Measurements from ENCODE around the gene COL5A2.

COL5A2 gene

GRCh38 chr2:189092936-189093335, 86.6 kb downstream of the COL5A2 start:
- Histone ChIP-seq H3K4me3 (ENCODE audit: low read length) (no peak overlapping the region), H3K4me1 (ENCODE audit: control insufficient read depth, low read depth, low read length) (no peaks in the 10 kb centered on the region), H3K27ac (ENCODE audit: low read length) (no peak overlapping the region), H3K9ac (ENCODE audit: low read length) (no peak overlapping the region), H3K9me3 (ENCODE audit: control insufficient read depth, low read depth, low read length) (no peaks in the 10 kb centered on the region), H3K27me3 (ENCODE audit: control insufficient read depth, insufficient read depth, low read length) (no peaks in the 10 kb centered on the region), H3K36me3 (ENCODE audit: control insufficient read depth, low read depth, low read length) (no peaks in the 10 kb centered on the region)

DNA sequence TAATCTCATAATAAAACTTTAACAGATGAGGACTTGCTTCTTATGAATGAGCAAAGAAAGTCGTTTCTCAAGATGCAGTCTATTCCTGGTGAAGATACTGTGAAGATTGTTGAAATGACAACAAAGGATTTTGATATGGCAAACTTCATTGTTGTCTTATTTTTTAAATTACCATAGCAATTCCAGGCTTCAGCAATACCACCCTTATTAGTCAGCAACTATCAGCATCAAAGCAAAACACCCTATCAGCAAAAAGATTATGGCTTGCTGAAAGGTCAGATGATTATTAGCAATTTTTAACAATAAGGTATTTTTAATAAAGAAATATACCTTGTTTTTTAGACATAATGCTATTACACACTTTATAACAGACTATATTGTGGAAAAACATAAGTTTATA, 88.3 kb downstream of the COL5A2 start:
- Histone ChIP-seq H3K36me3 (ENCODE audit: control insufficient read depth, low read depth, low read length) (no peaks in the 10 kb centered on the region), H3K9me3 (ENCODE audit: control insufficient read depth, low read depth, low read length) (no peaks in the 10 kb centered on the region), H3K27me3 (ENCODE audit: control insufficient read depth, insufficient read depth, low read length) (no peaks in the 10 kb centered on the region), H3K4me3 (ENCODE audit: low read length) (no peak overlapping the region), H3K4me1 (ENCODE audit: control insufficient read depth, low read depth, low read length) (no peaks in the 10 kb centered on the region), H3K27ac (ENCODE audit: low read length) (no peak overlapping the region), H3K9ac (ENCODE audit: low read length) (no peak overlapping the region)

DNA sequence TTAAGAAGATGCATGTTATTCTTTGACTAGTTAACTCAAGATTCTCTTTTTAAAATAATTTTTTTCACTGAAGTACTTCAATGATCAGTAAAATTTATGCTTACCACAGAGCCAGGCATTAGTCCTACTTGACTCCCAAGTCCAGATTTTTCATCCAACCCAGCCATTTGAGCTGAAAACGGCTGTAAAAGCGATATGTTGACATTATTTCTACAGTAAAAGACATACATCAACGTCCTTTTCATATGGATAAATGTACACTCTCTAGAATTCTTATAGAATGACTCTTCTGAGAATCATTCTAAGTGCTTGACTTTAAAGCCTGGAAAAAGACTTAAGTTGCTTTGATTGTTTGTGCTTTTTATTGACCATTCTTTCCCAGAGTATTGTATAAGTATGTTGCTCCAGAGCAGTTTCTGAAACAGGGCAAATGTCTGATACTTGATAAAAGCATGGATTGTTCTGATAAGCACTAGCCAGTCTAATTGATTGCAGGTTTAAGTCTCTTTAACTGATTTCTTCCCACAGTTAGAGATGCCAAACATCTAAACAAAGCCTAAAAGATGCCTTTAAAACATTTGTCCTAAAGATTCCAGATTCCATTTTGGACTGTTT, 90.9 kb downstream of the COL5A2 start:
- H3K9ac ChIP-seq (ENCODE audit: low read length) = no peak overlapping the region

GRCh38 chr2:189086710-189087109, 92.9 kb downstream of the COL5A2 start:
- H3K4me1 ChIP-seq (ENCODE audit: control insufficient read depth, low read depth, low read length) = no peaks in the 10 kb centered on the region
- H3K36me3 ChIP-seq (ENCODE audit: control insufficient read depth, low read depth, low read length) = no peaks in the 10 kb centered on the region
- no peak overlapping the region for H3K9ac ChIP-seq (ENCODE audit: low read length)
- no peaks in the 10 kb centered on the region for H3K9me3 ChIP-seq (ENCODE audit: control insufficient read depth, low read depth, low read length)
- H3K27me3 ChIP-seq (ENCODE audit: control insufficient read depth, insufficient read depth, low read length) = no peaks in the 10 kb centered on the region
- no peak overlapping the region for H3K27ac ChIP-seq (ENCODE audit: low read length)
- H3K4me3 ChIP-seq (ENCODE audit: low read length) = no peak overlapping the region

More for the DNA sequence above, 90.9 kb downstream of the COL5A2 start:
- Histone ChIP-seq H3K9me3 (ENCODE audit: control insufficient read depth, low read depth, low read length) (no peaks in the 10 kb centered on the region), H3K4me3 (ENCODE audit: low read length) (no peak overlapping the region), H3K27me3 (ENCODE audit: control insufficient read depth, insufficient read depth, low read length) (no peaks in the 10 kb centered on the region), H3K27ac (ENCODE audit: low read length) (no peak overlapping the region), H3K4me1 (ENCODE audit: control insufficient read depth, low read depth, low read length) (no peaks in the 10 kb centered on the region), H3K36me3 (ENCODE audit: control insufficient read depth, low read depth, low read length) (no peaks in the 10 kb centered on the region)

DNA sequence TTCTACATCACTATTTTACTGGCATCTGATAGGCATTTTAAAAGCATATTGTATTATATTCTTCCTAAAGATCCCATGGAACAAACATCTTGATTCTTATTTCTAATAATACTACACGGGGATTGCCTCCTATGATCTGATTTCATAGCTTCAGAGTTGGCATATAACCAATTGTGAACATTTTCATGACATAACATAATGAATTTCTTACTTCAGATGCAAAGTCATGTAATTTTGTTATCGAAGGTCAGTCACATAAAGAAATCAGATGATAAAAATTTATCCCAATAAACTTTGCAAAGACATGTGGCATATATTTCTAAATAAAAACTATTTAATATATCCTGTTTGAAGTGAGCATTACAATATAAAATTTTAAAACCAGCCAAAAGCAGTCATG, 93.3 kb downstream of the COL5A2 start:
- no peak overlapping the region for H3K4me3 ChIP-seq (ENCODE audit: low read length)
- H3K36me3 ChIP-seq (ENCODE audit: control insufficient read depth, low read depth, low read length) = no peaks in the 10 kb centered on the region
- H3K27ac ChIP-seq (ENCODE audit: low read length) = no peak overlapping the region
- H3K4me1 ChIP-seq (ENCODE audit: control insufficient read depth, low read depth, low read length) = no peaks in the 10 kb centered on the region
- H3K9ac ChIP-seq (ENCODE audit: low read length) = no peak overlapping the region
- no peaks in the 10 kb centered on the region for H3K9me3 ChIP-seq (ENCODE audit: control insufficient read depth, low read depth, low read length)
- H3K27me3 ChIP-seq (ENCODE audit: control insufficient read depth, insufficient read depth, low read length) = no peaks in the 10 kb centered on the region

- Histone ChIP-seq H3K4me3 (ENCODE audit: low read length) (no peak overlapping the region), H3K4me1 (ENCODE audit: control insufficient read depth, low read depth, low read length) (no peaks in the 10 kb centered on the region), H3K9ac (ENCODE audit: low read length) (no peak overlapping the region), H3K9me3 (ENCODE audit: control insufficient read depth, low read depth, low read length) (no peaks in the 10 kb centered on the region), H3K27ac (ENCODE audit: low read length) (no peak overlapping the region), H3K36me3 (ENCODE audit: control insufficient read depth, low read depth, low read length) (no peaks in the 10 kb centered on the region), H3K27me3 (ENCODE audit: control insufficient read depth, insufficient read depth, low read length) (no peaks in the 10 kb centered on the region)
Measured at GRCh38 chr2:189083606-189084005, 96.0 kb downstream of the COL5A2 start.

- Histone ChIP-seq H3K27me3 (ENCODE audit: control insufficient read depth, insufficient read depth, low read length) (no peaks in the 10 kb centered on the region), H3K36me3 (ENCODE audit: control insufficient read depth, low read depth, low read length) (no peaks in the 10 kb centered on the region), H3K4me1 (ENCODE audit: control insufficient read depth, low read depth, low read length) (no peaks in the 10 kb centered on the region), H3K27ac (ENCODE audit: low read length) (no peak overlapping the region), H3K9me3 (ENCODE audit: control insufficient read depth, low read depth, low read length) (no peaks in the 10 kb centered on the region), H3K4me3 (ENCODE audit: low read length) (no peak overlapping the region), H3K9ac (ENCODE audit: low read length) (no peak overlapping the region)
Measured at GRCh38 chr2:189083106-189083505, 96.5 kb downstream of the COL5A2 start.

DNA sequence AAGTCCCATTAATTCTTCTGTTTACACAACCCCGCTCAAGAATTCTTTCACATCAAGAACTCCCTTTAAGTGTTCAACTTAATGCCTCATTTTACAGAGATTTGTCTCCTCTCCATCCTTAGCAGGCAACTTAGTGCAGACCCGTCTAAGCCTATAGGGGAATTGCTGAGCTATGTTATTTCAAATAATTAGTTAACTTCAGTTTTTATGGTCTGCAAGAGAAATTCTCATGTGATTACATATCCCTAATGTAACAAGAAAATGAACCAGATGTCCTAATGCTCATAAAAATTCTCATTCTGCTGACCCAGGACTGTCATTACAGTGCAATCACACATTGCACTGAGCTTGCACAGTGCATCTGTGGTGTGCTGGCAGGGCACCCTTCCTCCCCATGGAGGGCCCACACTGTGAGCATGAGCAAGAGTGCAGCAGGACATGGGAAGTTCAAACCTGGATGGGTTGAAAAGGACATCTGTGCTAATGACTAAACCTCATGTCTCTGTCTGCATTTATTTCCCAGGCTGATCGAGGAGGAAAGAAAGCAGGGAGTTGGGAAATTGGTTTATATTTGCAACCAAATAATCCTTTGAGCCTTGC, 97.1 kb downstream of the COL5A2 start:
- no peak overlapping the region for H3K9ac ChIP-seq (ENCODE audit: low read length)
- H3K4me1 ChIP-seq (ENCODE audit: control insufficient read depth, low read depth, low read length) = no peaks in the 10 kb centered on the region
- H3K4me3 ChIP-seq (ENCODE audit: low read length) = no peak overlapping the region
- no peaks in the 10 kb centered on the region for H3K36me3 ChIP-seq (ENCODE audit: control insufficient read depth, low read depth, low read length)
- no peaks in the 10 kb centered on the region for H3K9me3 ChIP-seq (ENCODE audit: control insufficient read depth, low read depth, low read length)
- no peak overlapping the region for H3K27ac ChIP-seq (ENCODE audit: low read length)
- H3K27me3 ChIP-seq (ENCODE audit: control insufficient read depth, insufficient read depth, low read length) = no peaks in the 10 kb centered on the region

DNA sequence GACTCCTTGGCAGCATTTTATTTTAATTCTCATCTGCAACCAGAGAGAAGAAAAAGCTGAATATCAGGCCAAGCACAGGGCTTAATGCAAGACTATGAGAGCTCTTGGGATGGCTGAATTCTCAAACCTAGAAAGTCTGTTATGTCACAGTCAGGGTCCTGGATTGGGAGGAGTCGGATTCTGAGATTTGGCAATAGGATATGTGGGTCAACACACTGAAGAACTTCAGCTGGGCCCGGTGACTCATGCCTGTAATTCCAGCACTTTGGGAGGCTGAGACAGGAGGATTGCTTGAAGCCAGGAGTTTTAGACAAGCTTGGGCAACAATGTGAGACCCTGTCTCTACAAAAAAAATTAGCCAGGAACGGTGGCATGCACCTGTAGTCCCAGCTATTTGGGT, 103.0 kb downstream of the COL5A2 start:
- Histone ChIP-seq H3K9ac (ENCODE audit: low read length) (no peak overlapping the region), H3K27me3 (ENCODE audit: control insufficient read depth, insufficient read depth, low read length) (no peaks in the 10 kb centered on the region), H3K4me1 (ENCODE audit: control insufficient read depth, low read depth, low read length) (no peaks in the 10 kb centered on the region), H3K27ac (ENCODE audit: low read length) (no peak overlapping the region), H3K4me3 (ENCODE audit: low read length) (no peak overlapping the region), H3K36me3 (ENCODE audit: control insufficient read depth, low read depth, low read length) (no peaks in the 10 kb centered on the region), H3K9me3 (ENCODE audit: control insufficient read depth, low read depth, low read length) (no peaks in the 10 kb centered on the region)

DNA sequence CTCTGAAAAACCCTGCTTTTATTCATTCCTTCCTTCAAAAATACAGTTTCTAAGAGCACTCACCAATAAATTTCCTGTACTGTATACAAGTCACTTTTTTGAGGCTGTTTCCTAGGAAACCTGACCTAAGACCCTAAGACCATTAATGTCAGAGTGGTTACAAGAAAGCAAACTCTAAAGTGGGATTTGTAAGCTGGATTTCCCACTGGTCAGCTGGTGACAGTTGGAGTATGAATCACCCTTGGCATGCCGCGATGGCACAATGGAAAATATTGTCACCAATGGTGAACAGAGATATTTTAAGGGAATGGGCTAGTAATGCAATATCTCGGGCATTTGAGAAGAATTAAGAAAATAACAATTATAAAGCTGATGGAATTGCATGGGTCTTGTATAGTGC, 103.4 kb downstream of the COL5A2 start:
- Histone ChIP-seq H3K36me3 (ENCODE audit: control insufficient read depth, low read depth, low read length) (no peaks in the 10 kb centered on the region), H3K27me3 (ENCODE audit: control insufficient read depth, insufficient read depth, low read length) (no peaks in the 10 kb centered on the region), H3K4me3 (ENCODE audit: low read length) (no peak overlapping the region), H3K27ac (ENCODE audit: low read length) (no peak overlapping the region), H3K9me3 (ENCODE audit: control insufficient read depth, low read depth, low read length) (no peaks in the 10 kb centered on the region), H3K4me1 (ENCODE audit: control insufficient read depth, low read depth, low read length) (no peaks in the 10 kb centered on the region), H3K9ac (ENCODE audit: low read length) (no peak overlapping the region)

DNA sequence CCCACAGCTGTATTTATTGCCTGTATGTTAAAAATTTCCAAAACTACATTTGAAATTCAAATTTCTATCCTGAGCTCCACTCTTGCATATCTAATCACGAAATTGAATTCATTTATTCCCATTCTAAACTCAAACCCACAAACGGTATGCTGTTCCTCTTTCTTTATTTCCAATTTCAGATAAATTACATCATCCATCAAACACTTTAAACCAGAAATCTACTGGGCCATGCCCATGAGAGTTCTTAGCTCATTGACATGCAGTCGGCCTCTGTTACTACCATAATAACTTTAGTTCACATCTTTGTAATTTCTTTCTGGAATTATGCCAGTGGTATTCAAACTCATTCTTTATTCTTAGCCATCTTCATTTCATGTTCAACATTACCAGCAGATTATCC, 105.1 kb downstream of the COL5A2 start:
- Histone ChIP-seq H3K4me3 (ENCODE audit: low read length) (no peak overlapping the region), H3K9me3 (ENCODE audit: control insufficient read depth, low read depth, low read length) (no peaks in the 10 kb centered on the region), H3K4me1 (ENCODE audit: control insufficient read depth, low read depth, low read length) (no peaks in the 10 kb centered on the region), H3K27ac (ENCODE audit: low read length) (no peak overlapping the region), H3K27me3 (ENCODE audit: control insufficient read depth, insufficient read depth, low read length) (no peaks in the 10 kb centered on the region), H3K9ac (ENCODE audit: low read length) (no peak overlapping the region), H3K36me3 (ENCODE audit: control insufficient read depth, low read depth, low read length) (no peaks in the 10 kb centered on the region)

GRCh38 chr2:189072036-189072435, 107.5 kb downstream of the COL5A2 start:
- H3K4me3 ChIP-seq (ENCODE audit: low read length) = no peak overlapping the region

More at GRCh38 chr2:189072036-189072435, 107.5 kb downstream of the COL5A2 start:
- Histone ChIP-seq H3K27ac (ENCODE audit: low read length) (no peak overlapping the region), H3K27me3 (ENCODE audit: control insufficient read depth, insufficient read depth, low read length) (no peaks in the 10 kb centered on the region), H3K9ac (ENCODE audit: low read length) (no peak overlapping the region), H3K36me3 (ENCODE audit: control insufficient read depth, low read depth, low read length) (no peaks in the 10 kb centered on the region), H3K9me3 (ENCODE audit: control insufficient read depth, low read depth, low read length) (no peaks in the 10 kb centered on the region), H3K4me1 (ENCODE audit: control insufficient read depth, low read depth, low read length) (no peaks in the 10 kb centered on the region)
